SHP77 treated with DMSO at 0.1 percent for 48 hours (cell line): ENCODE measurements around the gene RAD54L.
"Not testable (repeated sequence)": the region's sequence is repeated elsewhere in the genome, so short reads cannot be mapped to it uniquely, and the experiment has no call there.

ENCODE experiments used
- DNase-seq: peaks from one replicate; lab custom pipeline; 2025; lab: John Stamatoyannopoulos, UW

The RAD54L gene

GRCh38 chr1:46319960-46320914 lies 72.7 kb downstream of the RAD54L start:
- DNase-seq: not testable (repeated sequence)

- not testable (repeated sequence) for DNase-seq
Observed at GRCh38 chr1:46322191-46322590, 74.6 kb downstream of the RAD54L start.

GRCh38 chr1:46325285-46326076 lies 77.9 kb downstream of the RAD54L start:
- DNase-seq: not testable (repeated sequence)
